ENCODE data around the gene RNF187.
"Not testable (repeated sequence)": the region's sequence is repeated elsewhere in the genome, so short reads cannot be mapped to it uniquely, and the experiment has no call there.

The RNF187 gene

GRCh38 chr1:228459091-228459993 is 27.8 kb upstream of the RNF187 start:
- DNase-seq (ENCODE audit: low spot score), result peak; percentile 61

GRCh38 chr1:228460821-228461220 is 26.4 kb upstream of the RNF187 start:
- DNase-seq (ENCODE audit: low spot score), result no peak

GRCh38 chr1:228462560-228462959 is 24.6 kb upstream of the RNF187 start:
- DNase-seq (ENCODE audit: low spot score), result no peak

- DNase-seq (ENCODE audit: low spot score), result no peak
Measured at GRCh38 chr1:228463009-228463558, 24.1 kb upstream of the RNF187 start.

- no peak for DNase-seq (ENCODE audit: low spot score)
Measured at GRCh38 chr1:228463559-228464455, 23.4 kb upstream of the RNF187 start.

GRCh38 chr1:228464487-228464983 is 22.6 kb upstream of the RNF187 start:
- peak; percentile 57 for DNase-seq (ENCODE audit: low spot score)

GRCh38 chr1:228465141-228465540 is 22.0 kb upstream of the RNF187 start:
- no peak for DNase-seq (ENCODE audit: low spot score)

- DNase-seq (ENCODE audit: low spot score), result no peak
Measured at GRCh38 chr1:228465571-228466146, 21.5 kb upstream of the RNF187 start.

- not testable (repeated sequence) for DNase-seq (ENCODE audit: low spot score)
Measured at GRCh38 chr1:228468188-228468587, 19.0 kb upstream of the RNF187 start.

- DNase-seq (ENCODE audit: low spot score), result no peak
Measured at GRCh38 chr1:228469413-228470162, 17.6 kb upstream of the RNF187 start.

GRCh38 chr1:228471154-228471761 is 15.9 kb upstream of the RNF187 start:
- DNase-seq (ENCODE audit: low spot score), result no peak

GRCh38 chr1:228471762-228472398 is 15.3 kb upstream of the RNF187 start:
- peak; percentile 39 for DNase-seq (ENCODE audit: low spot score)

GRCh38 chr1:228472655-228473054 is 14.5 kb upstream of the RNF187 start:
- peak; percentile 31 for DNase-seq (ENCODE audit: low spot score)

GRCh38 chr1:228474507-228474906 is 12.7 kb upstream of the RNF187 start:
- no peak for DNase-seq (ENCODE audit: low spot score)

- DNase-seq (ENCODE audit: low spot score), result no peak
Measured at GRCh38 chr1:228475812-228476211, 11.4 kb upstream of the RNF187 start.

- DNase-seq (ENCODE audit: low spot score), result no peak
Measured at GRCh38 chr1:228477263-228477662, 9.9 kb upstream of the RNF187 start.

GRCh38 chr1:228478326-228478725 is 8.9 kb upstream of the RNF187 start:
- DNase-seq (ENCODE audit: low spot score), result no peak

GRCh38 chr1:228478912-228479711 is 8.1 kb upstream of the RNF187 start:
- DNase-seq (ENCODE audit: low spot score), result no peak

- no peak for DNase-seq (ENCODE audit: low spot score)
Measured at GRCh38 chr1:228483789-228484188, 3.4 kb upstream of the RNF187 start.

Data from kidney tubule cell (primary cell).